ENCODE results near the gene ZCCHC13.
"Not testable (repeated sequence)": the region's sequence is repeated elsewhere in the genome, so short reads cannot be mapped to it uniquely, and the experiment has no call there.

ZCCHC13 gene

DNA sequence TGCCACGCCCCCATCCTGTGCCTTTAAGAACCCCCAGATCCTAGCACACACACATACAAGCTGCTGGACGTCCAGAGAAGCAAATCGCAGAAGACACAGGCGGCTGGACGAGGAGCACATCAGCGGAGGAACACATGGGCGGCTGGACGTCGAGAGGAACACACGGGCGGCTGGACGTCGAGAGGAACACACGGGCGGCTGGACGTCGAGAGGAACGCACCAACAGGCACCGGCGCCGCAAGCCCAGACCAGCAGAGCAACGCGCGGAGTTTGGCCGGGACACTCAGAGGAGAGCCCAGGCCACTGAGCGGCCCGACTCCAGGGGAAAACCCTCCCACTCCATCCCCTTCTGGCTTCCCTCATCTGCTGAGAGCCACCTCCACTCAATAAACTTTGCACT lies 17.2 kb downstream of the ZCCHC13 start:
- no peak for DNase-seq (ENCODE audit: low read depth)

DNA sequence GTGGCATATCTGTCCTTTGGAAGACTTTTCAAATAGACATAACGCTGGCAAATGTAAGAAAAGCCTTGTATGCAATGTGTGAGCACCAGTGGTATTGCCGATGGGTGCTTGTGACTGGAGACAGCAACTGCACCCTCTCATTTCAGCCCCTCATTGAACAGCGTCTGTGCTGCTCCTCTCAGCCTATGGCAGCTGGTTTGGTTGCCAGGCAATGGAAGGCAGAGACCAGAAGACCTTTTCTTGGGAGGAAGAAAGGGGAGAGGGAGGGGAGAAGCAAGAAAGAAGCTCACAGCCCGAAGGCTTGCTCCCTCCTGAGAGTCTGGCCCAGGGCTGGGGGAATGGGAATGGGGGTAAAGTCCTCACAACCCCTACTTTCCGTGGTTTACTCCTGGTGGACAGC lies 20.2 kb downstream of the ZCCHC13 start:
- no peak for DNase-seq (ENCODE audit: low read depth)

- no peak for DNase-seq (ENCODE audit: low read depth)
Observed at GRCh38 chrX:74325130-74326059, 21.4 kb downstream of the ZCCHC13 start.

DNA sequence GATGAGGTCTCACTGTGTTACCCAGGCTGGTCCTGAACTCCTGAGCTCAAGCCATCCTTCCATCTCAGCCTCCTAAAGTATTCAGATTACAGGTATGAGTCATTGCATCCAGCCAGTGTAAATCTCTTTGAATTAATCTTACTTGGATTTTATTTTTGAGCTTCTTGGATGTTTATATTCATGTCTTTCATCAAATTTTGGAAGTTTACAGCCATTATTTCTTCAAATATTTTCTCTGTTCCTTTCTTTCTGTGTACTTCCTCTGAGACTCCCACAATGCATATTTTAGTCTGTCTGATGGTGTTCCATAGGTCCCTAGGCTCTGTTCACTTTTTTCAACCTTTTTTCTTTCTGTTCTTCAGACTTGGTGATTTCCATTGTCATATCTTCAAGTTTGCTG lies 34.9 kb downstream of the ZCCHC13 start:
- DNase-seq (ENCODE audit: low read depth): no peak

DNA sequence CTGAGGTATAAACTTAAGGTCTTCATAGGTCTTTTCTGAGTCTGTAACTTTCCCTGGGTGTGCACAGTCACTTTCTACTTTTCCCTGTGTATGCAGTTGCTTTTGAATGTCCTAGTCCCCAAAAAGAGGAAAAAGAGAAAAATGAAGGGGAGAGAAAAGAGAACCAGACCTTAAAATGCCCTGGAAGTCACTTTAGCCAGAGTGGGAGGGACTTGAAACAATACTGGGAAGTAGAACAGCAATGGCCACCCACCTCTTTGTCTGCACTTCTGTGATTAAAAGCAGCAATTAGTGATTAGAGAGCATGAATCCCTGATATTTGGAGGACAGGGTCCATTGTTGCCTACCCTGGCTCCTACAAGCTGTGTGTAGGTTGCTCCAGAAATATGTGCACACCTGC lies 36.1 kb downstream of the ZCCHC13 start:
- DNase-seq (ENCODE audit: low read depth): no peak

GRCh38 chrX:74342211-74342610 lies 38.2 kb downstream of the ZCCHC13 start:
- not testable (repeated sequence) for DNase-seq (ENCODE audit: low read depth)

GRCh38 chrX:74343343-74344279 lies 39.6 kb downstream of the ZCCHC13 start:
- DNase-seq (ENCODE audit: low read depth): no peak

DNA sequence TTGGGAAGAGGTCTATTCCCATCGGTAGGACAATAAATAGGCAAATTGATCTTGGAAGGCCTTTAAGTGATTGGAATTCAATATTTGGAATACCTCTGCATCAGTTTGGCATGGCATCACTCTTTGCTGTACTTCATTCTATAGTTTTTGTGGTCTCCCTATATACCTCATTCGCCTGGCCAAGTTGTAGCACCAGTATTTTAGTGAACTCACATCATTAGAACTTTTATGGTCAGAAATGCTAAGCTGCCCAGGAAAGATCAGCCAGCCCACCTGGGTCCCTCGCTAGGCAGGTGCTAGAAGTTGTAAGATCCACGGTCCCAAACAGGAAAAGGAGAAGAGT lies 40.3 kb downstream of the ZCCHC13 start:
- no peak for DNase-seq (ENCODE audit: low read depth)

DNA sequence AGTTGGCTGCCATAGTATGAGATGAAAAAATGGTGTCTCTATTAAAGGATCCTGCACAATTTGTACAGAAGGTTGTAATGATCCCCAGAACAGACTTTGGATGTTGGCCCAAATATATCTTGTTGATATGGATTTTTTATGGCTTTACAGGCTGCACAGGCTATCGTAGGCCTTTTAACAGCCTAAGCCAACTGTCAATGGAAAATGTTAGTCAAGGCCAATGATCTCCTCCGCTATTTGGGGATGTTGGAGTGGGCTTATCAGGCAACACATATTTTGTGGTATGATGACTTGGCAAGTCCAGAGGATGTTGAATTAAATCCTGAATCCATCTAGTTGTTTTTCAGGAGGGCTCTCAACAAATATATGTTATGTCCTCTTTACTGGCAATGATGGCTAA lies 42.1 kb downstream of the ZCCHC13 start:
- no peak for DNase-seq (ENCODE audit: low read depth)

GRCh38 chrX:74349387-74349786 lies 45.4 kb downstream of the ZCCHC13 start:
- DNase-seq (ENCODE audit: low read depth): no peak

DNA sequence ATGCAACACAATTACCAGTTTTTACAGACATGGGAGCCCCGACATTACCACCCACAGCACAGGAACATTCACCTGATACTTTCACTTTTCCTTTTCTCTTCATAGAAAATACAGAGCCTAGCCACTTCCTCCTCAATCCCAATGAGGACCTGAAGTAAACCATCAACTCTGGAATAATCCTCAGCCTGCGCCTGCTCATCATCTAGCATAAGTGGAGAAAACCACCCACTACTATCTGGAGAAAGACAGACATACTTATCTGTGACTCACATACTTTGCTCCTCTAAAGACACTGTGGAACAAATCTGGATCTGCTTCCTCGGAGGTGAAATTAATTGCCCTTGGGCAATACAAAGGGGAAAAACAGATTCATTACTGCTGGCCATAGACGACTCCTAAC lies 47.8 kb downstream of the ZCCHC13 start:
- DNase-seq (ENCODE audit: low read depth): no peak

- DNase-seq (ENCODE audit: low read depth): no peak
Observed at GRCh38 chrX:74353984-74354383, 50.0 kb downstream of the ZCCHC13 start.

Data from activated T-helper 9 cell treated with anti-CD3 and anti-CD28 coated beads, Interleukin-2, amount 50 U/mL, for 16 hours (primary cell).